Measurements from ENCODE around the gene RNASE8. TPM values are rescaled to one million over a fixed set of nuclear protein-coding genes. Genes with fewer than 3 reads are reported as not detected.

RNASE8 gene
- total RNA-seq, 1 experiment from 2014 or later, result not detected

DNA sequence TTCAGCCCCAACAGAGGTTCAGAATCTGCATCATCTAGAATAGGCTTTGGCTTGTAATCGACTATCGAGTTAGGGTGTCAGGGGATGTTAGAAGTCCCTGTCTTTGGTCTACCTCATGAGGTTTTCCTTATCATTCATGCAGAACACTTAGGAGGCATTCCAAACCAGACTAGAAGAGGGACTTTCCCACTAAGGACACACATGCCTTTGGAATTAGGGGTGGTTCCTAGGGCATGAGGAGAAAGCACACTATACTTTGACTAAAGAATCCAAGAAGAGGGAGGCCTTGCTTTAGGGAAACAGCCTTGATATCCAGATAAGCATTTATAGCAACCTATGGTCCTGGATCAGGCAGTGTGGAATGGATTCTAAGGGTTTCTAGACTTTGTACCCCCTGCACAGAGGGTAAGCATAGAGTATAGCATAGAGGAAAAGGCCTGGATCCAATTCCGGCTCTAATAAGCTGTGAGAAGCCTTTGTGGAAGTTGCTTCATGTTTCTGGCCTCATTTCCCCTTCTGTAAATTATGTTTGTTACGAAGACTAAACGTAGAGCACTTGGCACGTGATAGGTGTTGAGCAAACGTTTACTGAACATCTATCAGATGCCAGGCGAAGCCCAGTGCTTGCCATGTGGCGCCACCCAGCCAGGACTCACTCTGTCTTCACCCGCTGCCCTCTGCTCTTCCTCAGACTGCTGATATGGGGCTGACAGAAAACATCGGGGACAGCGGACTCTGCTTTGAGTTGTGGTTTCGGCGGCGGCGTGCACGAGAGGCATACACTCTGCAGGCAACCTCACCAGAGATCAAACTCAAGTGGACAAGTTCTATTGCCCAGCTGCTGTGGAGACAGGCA is 27.6 kb downstream of the RNASE8 start:
- CTCF ChIA-PET, result interaction anchor here (0.6 to 8.4 kb wide), 7 partner anchors 7 to 524 kb away, joined by 3 to 94 read pairs (median 5); partner anchors contain the start of gene ARHGEF40
- TF ChIP-seq, protein P1, sequence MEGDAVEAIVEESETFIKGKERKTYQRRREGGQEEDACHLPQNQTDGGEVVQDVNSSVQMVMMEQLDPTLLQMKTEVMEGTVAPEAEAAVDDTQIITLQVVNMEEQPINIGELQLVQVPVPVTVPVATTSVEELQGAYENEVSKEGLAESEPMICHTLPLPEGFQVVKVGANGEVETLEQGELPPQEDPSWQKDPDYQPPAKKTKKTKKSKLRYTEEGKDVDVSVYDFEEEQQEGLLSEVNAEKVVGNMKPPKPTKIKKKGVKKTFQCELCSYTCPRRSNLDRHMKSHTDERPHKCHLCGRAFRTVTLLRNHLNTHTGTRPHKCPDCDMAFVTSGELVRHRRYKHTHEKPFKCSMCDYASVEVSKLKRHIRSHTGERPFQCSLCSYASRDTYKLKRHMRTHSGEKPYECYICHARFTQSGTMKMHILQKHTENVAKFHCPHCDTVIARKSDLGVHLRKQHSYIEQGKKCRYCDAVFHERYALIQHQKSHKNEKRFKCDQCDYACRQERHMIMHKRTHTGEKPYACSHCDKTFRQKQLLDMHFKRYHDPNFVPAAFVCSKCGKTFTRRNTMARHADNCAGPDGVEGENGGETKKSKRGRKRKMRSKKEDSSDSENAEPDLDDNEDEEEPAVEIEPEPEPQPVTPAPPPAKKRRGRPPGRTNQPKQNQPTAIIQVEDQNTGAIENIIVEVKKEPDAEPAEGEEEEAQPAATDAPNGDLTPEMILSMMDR (IDR thresholded peaks at IDR 0.05; ENCODE audit: unreplicated experiment), result no peak
- H3K4me3 Mint-ChIP-seq (ENCODE audit: unreplicated experiment), result no peak overlapping the region
- H3K4me1 Mint-ChIP-seq (ENCODE audit: insufficient read depth, unreplicated experiment), result peaks cover 13% of the 10 kb centered on the region
- BruUV-seq (replicated peaks), result no TSS peak
- intact Hi-C loops (cut with micrococcal nuclease), result no loop called here
- H3K27me3 Mint-ChIP-seq (ENCODE audit: insufficient read depth, unreplicated experiment), result no peaks in the 10 kb centered on the region
- POLR2A ChIA-PET, result interaction anchor here (0.5 to 2.0 kb wide), 5 partner anchors 13 to 325 kb away, joined by 3 to 8 read pairs (median 3); no protein-coding TSS in a partner anchor
- no peaks in the 10 kb centered on the region for H3K9me3 Mint-ChIP-seq (ENCODE audit: unreplicated experiment)
- DNase-seq (ENCODE audit: unreplicated experiment), result no peak
- peaks cover 5% of the 10 kb centered on the region for H3K36me3 Mint-ChIP-seq (ENCODE audit: insufficient read depth, unreplicated experiment)
- H3K27ac Mint-ChIP-seq (ENCODE audit: low read depth, unreplicated experiment), result peak overlapping the region; percentile 80

DNA sequence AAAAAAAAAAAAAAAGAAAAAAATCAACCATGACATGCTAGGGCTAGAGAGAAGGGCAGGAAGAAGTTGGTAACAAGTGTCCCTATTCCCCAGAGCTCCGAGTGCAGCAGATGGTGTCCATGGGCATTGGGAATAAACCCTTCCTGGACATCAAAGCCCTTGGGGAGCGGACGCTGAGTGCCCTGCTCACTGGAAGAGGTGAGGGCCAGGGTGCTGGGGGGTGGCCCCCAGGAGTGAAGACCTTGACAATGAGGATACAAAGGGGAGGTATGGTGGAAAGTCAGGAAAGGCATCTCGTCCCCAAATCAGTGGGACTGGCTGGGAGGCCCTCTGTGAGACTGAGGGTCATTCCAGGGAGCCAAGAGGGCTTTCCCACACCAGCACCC is 29.3 kb downstream of the RNASE8 start:
- H3K4me1 Mint-ChIP-seq (ENCODE audit: insufficient read depth, unreplicated experiment), result peaks cover 18% of the 10 kb centered on the region
- ChIA-PET POLR2A (interaction anchor here (1.3 to 2.8 kb wide), 2 partner anchors 17 kb away, joined by 9 to 11 read pairs; partner anchors contain the start of gene ARHGEF40), CTCF (interaction anchor here (0.6 to 7.6 kb wide), 9 partner anchors 9 to 164 kb away, joined by 3 to 94 read pairs (median 8); partner anchors contain the start of gene ARHGEF40)
- DNase-seq (ENCODE audit: unreplicated experiment), result no peak
- no peaks in the 10 kb centered on the region for H3K9me3 Mint-ChIP-seq (ENCODE audit: unreplicated experiment)
- intact Hi-C loops (cut with micrococcal nuclease), result no loop called here
- H3K4me3 Mint-ChIP-seq (ENCODE audit: unreplicated experiment), result no peak overlapping the region
- BruUV-seq (replicated peaks), result no TSS peak
- H3K27ac Mint-ChIP-seq (ENCODE audit: low read depth, unreplicated experiment), result no peak overlapping the region
- peaks cover 12% of the 10 kb centered on the region for H3K36me3 Mint-ChIP-seq (ENCODE audit: insufficient read depth, unreplicated experiment)
- no peaks in the 10 kb centered on the region for H3K27me3 Mint-ChIP-seq (ENCODE audit: insufficient read depth, unreplicated experiment)
- TF ChIP-seq, protein P1 (IDR thresholded peaks at IDR 0.05; ENCODE audit: unreplicated experiment), result no peak

DNA sequence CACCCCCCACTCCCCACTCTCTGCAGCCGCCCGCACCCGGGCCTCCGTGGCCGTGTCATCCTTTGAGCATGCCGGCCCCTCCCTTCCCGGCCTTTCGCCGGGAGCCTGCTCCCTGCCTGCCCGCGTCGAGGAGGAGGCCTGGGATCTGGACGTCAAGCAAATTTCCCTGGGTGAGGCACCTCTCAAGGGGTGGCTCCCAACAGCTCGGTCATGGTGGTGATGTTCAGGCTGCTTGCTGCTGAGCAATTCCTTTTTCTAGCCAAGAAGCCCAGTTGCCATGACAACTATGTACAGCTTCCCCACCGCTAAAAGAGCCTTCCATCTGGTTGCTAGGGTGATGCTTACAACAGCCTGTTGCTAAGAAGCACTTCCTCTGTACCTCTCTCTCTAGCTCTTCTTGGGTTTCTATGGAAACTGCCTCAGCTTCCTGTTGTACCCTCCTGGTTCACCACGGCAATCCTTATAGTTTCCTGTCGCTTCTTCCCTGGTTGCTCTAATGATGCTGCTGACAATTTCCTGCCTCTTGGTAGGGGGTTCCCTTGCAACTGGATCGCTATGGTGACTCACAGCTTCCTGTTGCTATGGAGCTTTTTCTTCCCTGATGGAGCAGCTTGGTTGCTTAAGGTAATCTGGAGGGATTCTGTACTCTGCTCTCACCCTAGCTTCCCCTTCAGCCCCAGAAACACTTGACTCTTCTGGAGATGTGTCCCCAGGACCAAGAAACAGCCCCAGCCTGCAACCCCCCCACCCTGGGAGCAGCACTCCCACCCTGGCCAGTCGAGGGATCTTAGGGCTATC is 29.9 kb downstream of the RNASE8 start:
- TF ChIP-seq, protein P1 (IDR thresholded peaks at IDR 0.05; ENCODE audit: unreplicated experiment), result no peak
- CTCF ChIA-PET, result interaction anchor here (0.6 to 7.6 kb wide), 10 partner anchors 8 to 480 kb away, joined by 3 to 94 read pairs (median 10); partner anchors contain the start of genes ARHGEF40 and RNASE7
- peak; percentile 57 for DNase-seq (ENCODE audit: unreplicated experiment)
- Mint-ChIP-seq H3K4me1 (ENCODE audit: insufficient read depth, unreplicated experiment) (peaks cover 18% of the 10 kb centered on the region), H3K36me3 (ENCODE audit: insufficient read depth, unreplicated experiment) (peaks cover 16% of the 10 kb centered on the region), H3K4me3 (ENCODE audit: unreplicated experiment) (no peak overlapping the region), H3K9me3 (ENCODE audit: unreplicated experiment) (no peaks in the 10 kb centered on the region), H3K27me3 (ENCODE audit: insufficient read depth, unreplicated experiment) (no peaks in the 10 kb centered on the region), H3K27ac (ENCODE audit: low read depth, unreplicated experiment) (no peak overlapping the region)
- no TSS peak for BruUV-seq (replicated peaks)
- POLR2A ChIA-PET, result interaction anchor here (0.9 to 2.8 kb wide), 2 partner anchors 17 to 20 kb away, joined by 4 to 11 read pairs; no protein-coding TSS in a partner anchor
- intact Hi-C loops (cut with micrococcal nuclease), result no loop called here

All from MCF 10A (cell line).